Panc1 (cell line): ENCODE measurements around the gene CUL9.

Source experiments
- POLR2AphosphoS5 ChIP-seq: IDR thresholded peaks from 2 replicates; pipeline ENCODE4 v1.6.1; 2012; ENCODE audit warnings: mild to moderate bottlenecking, low read depth, low read length, moderate library complexity
- SIN3A ChIP-seq: IDR thresholded peaks from 2 replicates; pipeline ENCODE4 v1.6.1; 2012; ENCODE audit warnings: low read depth, mild to moderate bottlenecking, low read length, moderate library complexity, borderline replicate concordance; ENCODE audit not compliant: insufficient read depth
- TCF7L2 ChIP-seq: IDR thresholded peaks from 2 replicates; pipeline ENCODE4 v1.6.1; 2011; ENCODE audit warnings: mild to moderate bottlenecking, low read depth, low read length, inconsistent platforms
- TF ChIP-seq, protein P1 (sequence below): fragments of 450-650 bp; IDR thresholded peaks from 2 replicates; pipeline ENCODE4 v1.5.1; 2017; ENCODE audit warnings: mild to moderate bottlenecking
- TF ChIP-seq, protein P2 (sequence below), 2 experiments: IDR thresholded peaks; 2 replicates each; pipeline ENCODE4 v1.6.1; 2011 to 2012; ENCODE audit warnings: low read depth in 2 of 2, control low read depth in 1 of 2, low read length in 1 of 2, mild to moderate bottlenecking in 1 of 2, moderate library complexity in 1 of 2; ENCODE audit not compliant: insufficient read depth in 1 of 2

DNA sequence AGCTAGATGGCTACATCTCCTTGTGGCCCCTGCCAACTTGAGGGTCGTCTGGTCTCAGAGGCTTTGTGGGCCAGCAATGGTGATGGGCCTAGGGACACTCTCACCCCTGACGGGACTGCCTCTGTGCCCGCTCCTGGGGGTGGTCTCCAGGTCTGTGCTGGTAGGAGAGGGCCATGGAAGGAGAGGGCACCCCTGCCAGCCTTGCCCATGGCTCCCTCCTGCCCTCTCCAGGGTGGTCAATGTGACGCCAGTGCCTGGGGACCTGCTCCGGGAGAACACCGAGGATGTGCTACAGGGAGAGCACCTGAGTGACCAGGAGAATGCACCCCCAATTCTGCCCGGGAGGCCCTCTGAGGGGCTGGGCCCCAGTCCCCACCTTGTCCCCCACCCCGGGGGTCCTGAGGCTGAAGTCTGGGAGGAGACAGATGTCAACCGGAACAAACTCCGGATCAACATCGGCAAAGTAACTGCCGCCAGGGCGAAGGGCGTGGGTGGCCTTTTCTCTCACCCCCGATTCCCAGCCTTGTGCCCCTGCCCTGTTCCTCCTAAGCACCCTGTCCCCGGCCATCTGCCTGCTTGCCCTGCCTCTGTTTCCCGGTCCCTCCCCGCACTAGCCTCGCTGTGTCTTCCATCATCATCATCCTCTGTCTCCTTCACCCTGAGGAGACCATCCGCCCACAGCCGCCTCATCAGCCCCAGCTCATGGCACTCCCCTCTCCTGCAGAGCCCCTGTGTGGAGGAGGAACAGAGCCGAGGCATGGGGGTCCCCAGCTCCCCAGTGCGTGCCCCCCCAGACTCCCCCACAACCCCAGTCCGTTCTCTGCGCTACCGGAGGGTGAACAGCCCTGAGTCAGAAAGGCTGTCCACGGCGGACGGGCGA lies 77.1 kb downstream of the CUL9 start:
- TF ChIP-seq, protein P1, sequence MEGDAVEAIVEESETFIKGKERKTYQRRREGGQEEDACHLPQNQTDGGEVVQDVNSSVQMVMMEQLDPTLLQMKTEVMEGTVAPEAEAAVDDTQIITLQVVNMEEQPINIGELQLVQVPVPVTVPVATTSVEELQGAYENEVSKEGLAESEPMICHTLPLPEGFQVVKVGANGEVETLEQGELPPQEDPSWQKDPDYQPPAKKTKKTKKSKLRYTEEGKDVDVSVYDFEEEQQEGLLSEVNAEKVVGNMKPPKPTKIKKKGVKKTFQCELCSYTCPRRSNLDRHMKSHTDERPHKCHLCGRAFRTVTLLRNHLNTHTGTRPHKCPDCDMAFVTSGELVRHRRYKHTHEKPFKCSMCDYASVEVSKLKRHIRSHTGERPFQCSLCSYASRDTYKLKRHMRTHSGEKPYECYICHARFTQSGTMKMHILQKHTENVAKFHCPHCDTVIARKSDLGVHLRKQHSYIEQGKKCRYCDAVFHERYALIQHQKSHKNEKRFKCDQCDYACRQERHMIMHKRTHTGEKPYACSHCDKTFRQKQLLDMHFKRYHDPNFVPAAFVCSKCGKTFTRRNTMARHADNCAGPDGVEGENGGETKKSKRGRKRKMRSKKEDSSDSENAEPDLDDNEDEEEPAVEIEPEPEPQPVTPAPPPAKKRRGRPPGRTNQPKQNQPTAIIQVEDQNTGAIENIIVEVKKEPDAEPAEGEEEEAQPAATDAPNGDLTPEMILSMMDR, result no peak
- TF ChIP-seq, protein P2, sequence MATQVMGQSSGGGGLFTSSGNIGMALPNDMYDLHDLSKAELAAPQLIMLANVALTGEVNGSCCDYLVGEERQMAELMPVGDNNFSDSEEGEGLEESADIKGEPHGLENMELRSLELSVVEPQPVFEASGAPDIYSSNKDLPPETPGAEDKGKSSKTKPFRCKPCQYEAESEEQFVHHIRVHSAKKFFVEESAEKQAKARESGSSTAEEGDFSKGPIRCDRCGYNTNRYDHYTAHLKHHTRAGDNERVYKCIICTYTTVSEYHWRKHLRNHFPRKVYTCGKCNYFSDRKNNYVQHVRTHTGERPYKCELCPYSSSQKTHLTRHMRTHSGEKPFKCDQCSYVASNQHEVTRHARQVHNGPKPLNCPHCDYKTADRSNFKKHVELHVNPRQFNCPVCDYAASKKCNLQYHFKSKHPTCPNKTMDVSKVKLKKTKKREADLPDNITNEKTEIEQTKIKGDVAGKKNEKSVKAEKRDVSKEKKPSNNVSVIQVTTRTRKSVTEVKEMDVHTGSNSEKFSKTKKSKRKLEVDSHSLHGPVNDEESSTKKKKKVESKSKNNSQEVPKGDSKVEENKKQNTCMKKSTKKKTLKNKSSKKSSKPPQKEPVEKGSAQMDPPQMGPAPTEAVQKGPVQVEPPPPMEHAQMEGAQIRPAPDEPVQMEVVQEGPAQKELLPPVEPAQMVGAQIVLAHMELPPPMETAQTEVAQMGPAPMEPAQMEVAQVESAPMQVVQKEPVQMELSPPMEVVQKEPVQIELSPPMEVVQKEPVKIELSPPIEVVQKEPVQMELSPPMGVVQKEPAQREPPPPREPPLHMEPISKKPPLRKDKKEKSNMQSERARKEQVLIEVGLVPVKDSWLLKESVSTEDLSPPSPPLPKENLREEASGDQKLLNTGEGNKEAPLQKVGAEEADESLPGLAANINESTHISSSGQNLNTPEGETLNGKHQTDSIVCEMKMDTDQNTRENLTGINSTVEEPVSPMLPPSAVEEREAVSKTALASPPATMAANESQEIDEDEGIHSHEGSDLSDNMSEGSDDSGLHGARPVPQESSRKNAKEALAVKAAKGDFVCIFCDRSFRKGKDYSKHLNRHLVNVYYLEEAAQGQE (IDR thresholded peaks at IDR 0.05; ENCODE audit: insufficient read depth in 1 of 2, low read depth in 2 of 2, low read length in 1 of 2), result no peak
- TF ChIP-seq POLR2AphosphoS5 (no peak), TCF7L2 (no peak), SIN3A (no peak)
